Keratinocyte (primary cell): ENCODE measurements around the gene PDCD7. TPM values are rescaled to one million over a fixed set of nuclear protein-coding genes. Genes with fewer than 3 reads are reported as not detected.

Source experiments
- DNase-seq: peaks from one replicate; pipeline ENCODE4 v3.0.0-alpha.2; 2011; ENCODE audit warnings: low read depth, missing footprints, low spot score
- FAIRE-seq: peaks from 2 replicates; lab custom pipeline; 2011; peaks lifted over from hg19 to GRCh38; lab: Jason Lieb, UNC
- H2AFZ ChIP-seq: 2 replicates; pipeline ENCODE4 v1.6.0; 2012; ENCODE audit warnings: low read length, control low read depth, inconsistent platforms; ENCODE audit not compliant: control insufficient read depth
- H3K27ac ChIP-seq: 2 replicates; pipeline ENCODE4 v1.5.1; 2011; ENCODE audit warnings: low read length; ENCODE audit not compliant: control insufficient read depth, insufficient read depth
- H3K27me3 ChIP-seq: 3 replicates; pipeline ENCODE4 v1.6.0; 2011; ENCODE audit warnings: low read length; ENCODE audit not compliant: control insufficient read depth, insufficient read depth; ENCODE audit errors: extremely low read depth
- H3K36me3 ChIP-seq, 2 experiments: 2 replicates in 1 of 2; 3 replicates in 1 of 2; pipeline ENCODE4 v1.5.1; 2011; ENCODE audit warnings: low read length in 2 of 2, mild to moderate bottlenecking in 1 of 2; ENCODE audit not compliant: control insufficient read depth in 2 of 2, insufficient read depth in 2 of 2; ENCODE audit errors: extremely low read depth in 1 of 2
- H3K4me1 ChIP-seq: 3 replicates; pipeline ENCODE4 v1.5.1; 2011; ENCODE audit warnings: low read length; ENCODE audit not compliant: control insufficient read depth, insufficient read depth; ENCODE audit errors: extremely low read depth
- H3K4me2 ChIP-seq: 3 replicates; pipeline ENCODE4 v1.6.0; 2011; ENCODE audit warnings: low read depth, low read length; ENCODE audit not compliant: control insufficient read depth, insufficient read depth; ENCODE audit errors: extremely low read depth
- H3K4me3 ChIP-seq, 3 experiments: fragments of 200-600 bp in 1 of 3; sonication (generic) in 1 of 3; 2 replicates in 2 of 3; 3 replicates in 1 of 3; pipeline ENCODE4 v1.5.1; 2011 to 2016; ENCODE audit warnings: low read length in 3 of 3, mild to moderate bottlenecking in 3 of 3, control low read depth in 2 of 3, inconsistent platforms in 1 of 3, low read depth in 1 of 3, mixed read lengths in 1 of 3, mixed run types in 1 of 3, moderate library complexity in 1 of 3; ENCODE audit not compliant: control insufficient read depth in 2 of 3, insufficient read depth in 2 of 3; ENCODE audit errors: extremely low read depth in 1 of 3
- H3K79me2 ChIP-seq: 2 replicates; pipeline ENCODE4 v1.6.0; 2012; ENCODE audit warnings: low read length; ENCODE audit not compliant: control insufficient read depth, insufficient read depth
- H3K9ac ChIP-seq: 3 replicates; pipeline ENCODE4 v1.6.0; 2011; ENCODE audit warnings: low read length; ENCODE audit not compliant: control insufficient read depth, insufficient read depth; ENCODE audit errors: extremely low read depth
- H3K9me1 ChIP-seq: 3 replicates; pipeline ENCODE4 v1.6.0; 2011; ENCODE audit warnings: low read length; ENCODE audit not compliant: control insufficient read depth, insufficient read depth; ENCODE audit errors: extremely low read depth
- H3K9me3 ChIP-seq: 2 replicates; pipeline ENCODE4 v1.5.1; 2012; ENCODE audit warnings: low read depth, low read length; ENCODE audit not compliant: control insufficient read depth
- H4K20me1 ChIP-seq: 3 replicates; pipeline ENCODE4 v1.6.0; 2011; ENCODE audit warnings: low read length; ENCODE audit not compliant: control insufficient read depth, insufficient read depth; ENCODE audit errors: extremely low read depth
- CTCF ChIP-seq, 3 experiments: IDR thresholded peaks in 1 of 3; conservative IDR thresholded peaks in 1 of 3; optimal IDR thresholded peaks in 1 of 3; 2 replicates in 2 of 3; 3 replicates in 1 of 3; pipeline versions ENCODE3 to v1.5.1; 2011; ENCODE audit warnings: low read length in 3 of 3, mild to moderate bottlenecking in 3 of 3, moderate library complexity in 2 of 3, control low read depth in 1 of 3, inconsistent platforms in 1 of 3; ENCODE audit not compliant: insufficient read depth in 2 of 3; ENCODE audit errors: extremely low read depth in 1 of 3
- EZH2 ChIP-seq: IDR thresholded peaks from one replicate; pipeline ENCODE4 v1.6.1; 2012; ENCODE audit warnings: inconsistent platforms, mild to moderate bottlenecking, low read length, moderate library complexity
- dilution Hi-C: fragments of 300-500 bp; cut with MboI; formaldehyde crosslinking; loops from one replicate; pipeline ENCODE4 v1.7.0; 2020; ENCODE audit warnings: low sequenced_read_pairs; ENCODE audit not compliant: extremely low pct_ligation_motif_present
- polyA plus RNA-seq, 5 experiments: library from polyadenylated mRNA; depleted of rRNA in 3 of 5; stranded (reverse) in 3 of 5; stranded (forward) in 1 of 5; unstranded in 1 of 5; fragments of >200 nt; gene quantifications; 1 replicate in 1 of 5; 2 replicates in 3 of 5; 3 replicates in 1 of 5; pipeline versions ENCODE4 v1.2.1 to v1.2.3, GENCODE V29; 2011 to 2012; ENCODE audit warnings: missing spikeins in 2 of 5, low read depth in 1 of 5, low replicate concordance in 1 of 5

PDCD7 gene
- polyA plus RNA-seq, 1 donor (not counting 4 experiments of a cell fraction or from before 2014, with no cell fraction given): 17.2 TPM

DNA sequence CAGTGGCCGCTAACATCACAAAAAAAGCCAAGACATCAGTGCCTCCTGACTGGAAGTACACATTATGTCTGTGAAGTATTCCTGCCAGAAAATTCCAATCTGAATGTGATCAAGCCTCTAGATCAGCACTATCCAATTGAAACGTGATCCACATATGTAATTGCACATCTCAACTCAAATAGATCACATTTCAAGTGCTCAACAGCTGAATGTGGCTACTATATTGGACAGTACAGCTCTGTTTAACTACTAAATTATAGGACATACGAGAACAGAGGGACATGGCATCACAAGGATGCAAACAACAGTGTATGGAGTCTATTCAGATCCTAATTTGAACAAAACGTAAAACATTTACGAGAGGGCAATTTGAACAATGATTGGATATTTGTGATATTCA is 18.1 kb downstream of the PDCD7 start:
- Histone ChIP-seq H4K20me1 (no peaks in the 10 kb centered on the region), H3K27me3 (no peaks in the 10 kb centered on the region), H3K4me2 (no peak overlapping the region), H3K79me2 (no peaks in the 10 kb centered on the region), H3K9ac (no peak overlapping the region), H3K9me3 (no peaks in the 10 kb centered on the region), H3K27ac (no peak overlapping the region), H3K9me1 (no peaks in the 10 kb centered on the region), H3K4me3 (no peak overlapping the region), H3K4me1 (no peaks in the 10 kb centered on the region), H3K36me3 (peaks cover 18 to 27% of the 10 kb centered on the region in 2 experiments), H2AFZ (no peak overlapping the region)
- FAIRE-seq: no peak
- dilution Hi-C loops: no loop called here
- TF ChIP-seq EZH2 (no peak), CTCF (optimal IDR thresholded peaks at IDR 0.05 in 1 of 3, IDR thresholded peaks at IDR 0.05 in 1 of 3, conservative IDR thresholded peaks at IDR 0.05 in 1 of 3; ENCODE audit: extremely low read depth in 1 of 3, insufficient read depth in 2 of 3, low read length in 3 of 3) (no peak)
- DNase-seq: no peak

GRCh38 chr15:65115086-65115485 is 18.5 kb downstream of the PDCD7 start, which contains the start of gene UBAP1L:
Gene UBAP1L (minus strand): TSS chr15:65115200. CDS start chr15:65106215, 8,985 bp downstream.
- no peaks in the 10 kb centered on the region for H3K9me3 ChIP-seq
- H3K9me1 ChIP-seq: no peaks in the 10 kb centered on the region
- H2AFZ ChIP-seq: no peak within 1 kb of the TSS
- peaks cover 19 to 27% of the 10 kb centered on the region in 2 experiments for H3K36me3 ChIP-seq
- H3K27ac ChIP-seq: no peak within 1 kb of the TSS
- no peak within 1 kb of the TSS for H3K4me2 ChIP-seq
- no peak for TF ChIP-seq CTCF (optimal IDR thresholded peaks at IDR 0.05 in 1 of 3, IDR thresholded peaks at IDR 0.05 in 1 of 3, conservative IDR thresholded peaks at IDR 0.05 in 1 of 3; ENCODE audit: extremely low read depth in 1 of 3, insufficient read depth in 2 of 3, low read length in 3 of 3)
- H3K79me2 ChIP-seq: no peaks in the 10 kb centered on the region
- no peak for FAIRE-seq
- no peaks in the 10 kb centered on the region for H3K27me3 ChIP-seq
- DNase-seq: no peak
- no peaks in the 10 kb centered on the region for H4K20me1 ChIP-seq
- no peak within 1 kb of the TSS for H3K9ac ChIP-seq
- dilution Hi-C loops: no loop called here
- H3K4me3 ChIP-seq: no peak within 1 kb of the TSS
- no peaks in the 10 kb centered on the region for H3K4me1 ChIP-seq
